Activated CD4-positive, alpha-beta T cell treated with anti-CD3 and anti-CD28 coated beads, Interleukin-2, Interleukin-4, amounts not matched to agents 100 ng/mL and 50 ng/mL, durations not matched to agents 16 hours and 8 hours (primary cell): ENCODE measurements around the gene GIGYF1.
A peak's percentile ranks its signal among the peaks of the same experiment; 100 is the strongest.
"Not testable (repeated sequence)": the region's sequence is repeated elsewhere in the genome, so short reads cannot be mapped to it uniquely, and the experiment has no call there.

Source experiments
- DNase-seq: peaks from one replicate; pipeline ENCODE4 v3.0.0-alpha.2; 2020; ENCODE audit warnings: low spot score

GIGYF1 gene, protein sequence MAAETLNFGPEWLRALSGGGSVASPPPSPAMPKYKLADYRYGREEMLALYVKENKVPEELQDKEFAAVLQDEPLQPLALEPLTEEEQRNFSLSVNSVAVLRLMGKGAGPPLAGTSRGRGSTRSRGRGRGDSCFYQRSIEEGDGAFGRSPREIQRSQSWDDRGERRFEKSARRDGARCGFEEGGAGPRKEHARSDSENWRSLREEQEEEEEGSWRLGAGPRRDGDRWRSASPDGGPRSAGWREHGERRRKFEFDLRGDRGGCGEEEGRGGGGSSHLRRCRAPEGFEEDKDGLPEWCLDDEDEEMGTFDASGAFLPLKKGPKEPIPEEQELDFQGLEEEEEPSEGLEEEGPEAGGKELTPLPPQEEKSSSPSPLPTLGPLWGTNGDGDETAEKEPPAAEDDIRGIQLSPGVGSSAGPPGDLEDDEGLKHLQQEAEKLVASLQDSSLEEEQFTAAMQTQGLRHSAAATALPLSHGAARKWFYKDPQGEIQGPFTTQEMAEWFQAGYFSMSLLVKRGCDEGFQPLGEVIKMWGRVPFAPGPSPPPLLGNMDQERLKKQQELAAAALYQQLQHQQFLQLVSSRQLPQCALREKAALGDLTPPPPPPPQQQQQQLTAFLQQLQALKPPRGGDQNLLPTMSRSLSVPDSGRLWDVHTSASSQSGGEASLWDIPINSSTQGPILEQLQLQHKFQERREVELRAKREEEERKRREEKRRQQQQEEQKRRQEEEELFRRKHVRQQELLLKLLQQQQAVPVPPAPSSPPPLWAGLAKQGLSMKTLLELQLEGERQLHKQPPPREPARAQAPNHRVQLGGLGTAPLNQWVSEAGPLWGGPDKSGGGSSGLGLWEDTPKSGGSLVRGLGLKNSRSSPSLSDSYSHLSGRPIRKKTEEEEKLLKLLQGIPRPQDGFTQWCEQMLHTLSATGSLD (N-terminal part only)

DNA sequence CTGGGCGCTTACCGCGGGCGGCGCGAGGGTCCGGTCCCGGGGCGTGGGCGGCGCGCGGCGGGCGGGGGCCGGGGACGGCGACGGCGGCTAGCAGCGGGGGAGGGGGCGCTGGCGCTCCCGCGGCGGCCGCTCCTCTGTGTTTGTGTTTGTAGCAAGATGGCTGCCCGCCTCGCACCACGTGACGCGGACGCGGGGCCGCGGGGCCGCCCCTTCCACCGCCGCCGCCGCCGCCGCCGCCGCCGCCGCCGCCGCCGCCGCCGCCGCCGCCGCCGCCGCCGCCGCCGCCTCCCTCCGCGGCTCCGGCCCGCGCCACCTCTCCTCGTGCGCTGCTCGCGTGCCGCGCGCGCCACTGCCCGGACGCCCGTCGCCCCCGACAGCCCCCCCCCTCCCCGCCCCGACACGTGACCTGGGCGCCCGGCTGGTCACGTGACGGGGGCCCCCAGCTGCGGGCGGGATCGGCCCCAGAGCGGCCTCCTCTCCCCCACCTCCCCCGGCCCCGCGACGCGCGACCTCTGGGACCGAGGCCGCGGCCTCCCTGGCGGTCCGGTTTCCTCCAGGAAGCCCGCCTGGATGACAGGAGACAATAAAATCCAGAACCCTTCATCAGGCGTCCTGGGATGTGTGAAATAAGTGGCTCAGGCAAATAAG is at the start of gene GIGYF1:
GIGYF1 (minus strand) TSS at position 153 of the 648 bp plus-strand sequence. CDS start 6,012 bp downstream, outside the sequence.
- DNase-seq, result peak; percentile 66

DNA sequence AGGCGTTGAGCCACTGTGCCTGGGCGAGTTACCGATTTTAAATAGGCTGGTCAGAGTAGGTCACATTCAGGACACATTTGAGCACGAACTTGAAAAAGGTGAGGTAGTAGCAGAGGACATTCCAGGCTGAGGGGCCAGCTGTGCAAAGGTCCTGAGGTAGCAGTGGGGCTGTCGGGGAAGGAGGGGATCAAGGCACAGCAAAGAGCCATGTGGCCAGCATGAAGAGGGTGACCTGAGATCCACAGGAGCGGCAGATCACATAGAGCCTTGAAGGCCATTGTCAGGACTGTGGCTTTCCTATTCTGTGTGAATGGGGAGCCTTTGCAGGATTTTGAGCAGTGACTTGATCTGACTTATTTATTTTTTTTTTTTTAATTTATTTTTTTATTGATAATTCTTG is 45.9 kb upstream of the GIGYF1 start:
- no peak for DNase-seq

DNA sequence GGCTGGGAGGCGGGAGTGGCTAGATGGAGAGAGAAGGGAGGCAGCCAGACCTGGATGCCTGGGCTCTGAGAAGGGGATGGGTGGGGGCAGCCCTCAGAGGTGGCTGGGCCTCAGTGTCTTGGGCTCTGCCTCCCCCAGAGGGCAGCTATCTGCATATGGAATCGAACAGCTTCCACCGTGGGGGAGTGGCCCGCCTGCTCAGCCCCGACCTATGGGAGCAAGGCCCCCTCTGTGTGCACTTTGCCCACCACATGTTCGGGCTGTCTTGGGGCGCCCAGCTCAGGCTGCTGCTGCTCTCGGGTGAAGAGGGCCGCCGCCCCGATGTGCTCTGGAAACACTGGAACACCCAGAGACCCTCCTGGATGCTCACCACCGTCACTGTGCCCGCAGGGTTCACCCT is 42.6 kb upstream of the GIGYF1 start:
- no peak for DNase-seq

DNA sequence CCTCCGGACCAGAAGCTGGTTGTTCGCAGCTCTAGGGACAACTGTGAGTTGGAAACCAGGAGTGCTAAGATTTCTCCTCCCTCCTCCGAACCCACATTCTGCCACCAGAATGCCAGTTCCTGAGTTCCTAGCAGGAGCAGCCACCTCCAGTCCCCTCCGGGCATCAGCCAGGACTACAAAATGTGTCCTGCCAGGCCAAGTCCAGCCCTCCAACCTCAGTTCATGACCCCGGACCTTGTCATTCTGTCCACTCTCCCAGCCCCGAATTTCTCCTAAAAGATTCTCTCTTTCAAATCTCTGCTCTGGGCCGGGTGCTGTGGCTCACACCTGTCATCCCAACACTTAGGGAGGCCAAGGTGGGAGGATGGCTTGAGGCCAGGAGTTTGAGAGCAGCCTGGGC is 41.7 kb upstream of the GIGYF1 start:
- DNase-seq, result no peak

DNA sequence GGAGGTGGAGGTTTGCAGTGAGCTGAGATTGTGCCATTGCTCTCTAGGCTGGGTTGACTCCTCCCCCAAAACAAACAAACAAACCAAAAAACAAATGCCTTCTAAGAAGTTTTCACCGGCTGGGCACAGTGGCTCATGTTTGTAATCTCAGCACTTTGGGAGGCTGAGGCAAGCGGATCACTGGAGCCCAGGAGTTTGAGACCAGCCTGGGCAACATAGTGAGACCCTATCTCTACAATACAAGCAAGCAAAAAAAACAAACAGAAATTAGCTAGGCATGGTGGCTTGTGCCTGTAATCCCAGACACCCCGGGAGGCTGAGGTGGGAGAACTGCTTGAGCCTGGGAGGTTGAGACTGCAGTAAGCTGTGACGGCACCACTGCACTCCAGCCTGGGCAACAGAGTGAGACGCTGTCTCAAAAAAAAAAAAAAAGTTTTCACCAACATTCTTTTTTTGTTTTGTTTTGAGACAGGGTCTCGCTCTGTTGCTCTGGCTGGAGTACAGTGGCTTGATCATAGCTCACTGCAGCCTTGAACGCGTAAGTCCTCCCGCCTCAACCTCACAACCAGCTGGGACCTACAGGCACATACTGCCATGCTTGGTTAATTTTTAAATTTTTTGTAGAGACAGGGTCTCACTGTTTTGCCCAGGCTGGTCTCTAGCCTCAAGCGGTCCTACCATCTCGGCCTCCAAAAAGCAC is 38.0 kb upstream of the GIGYF1 start:
- DNase-seq, result no peak

DNA sequence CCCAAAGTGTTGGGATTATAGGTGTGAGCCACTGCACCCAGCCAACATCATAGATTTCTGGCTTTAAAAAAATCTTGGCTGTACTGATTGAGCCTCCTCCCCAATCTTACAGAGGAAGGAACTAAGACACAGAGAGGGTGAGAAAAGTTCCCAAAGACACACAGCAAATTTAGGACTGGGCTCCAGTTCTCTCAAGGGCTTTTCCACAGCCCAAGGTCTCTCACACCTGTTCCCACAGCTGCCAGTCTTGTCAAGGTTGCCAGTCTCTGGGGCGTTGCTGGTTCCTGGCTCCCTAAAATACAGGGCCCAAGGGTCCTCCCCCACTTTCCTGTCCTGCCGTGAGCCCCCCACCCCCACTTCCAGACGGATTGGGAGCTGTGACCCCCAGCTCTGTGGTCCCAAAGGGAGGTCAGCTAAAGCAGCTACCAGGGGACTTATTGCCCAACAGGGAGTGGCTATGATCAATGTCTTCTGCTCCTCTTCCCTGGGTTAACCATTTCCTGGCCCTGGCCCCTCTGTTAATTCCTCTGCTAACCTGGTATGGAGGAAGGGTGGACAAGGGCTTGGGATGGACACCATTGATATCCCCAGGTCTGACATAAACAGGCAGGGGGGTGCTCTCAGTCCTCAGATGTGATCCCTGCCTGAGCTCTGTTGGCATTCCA is 36.2 kb upstream of the GIGYF1 start:
- DNase-seq, result no peak

DNA sequence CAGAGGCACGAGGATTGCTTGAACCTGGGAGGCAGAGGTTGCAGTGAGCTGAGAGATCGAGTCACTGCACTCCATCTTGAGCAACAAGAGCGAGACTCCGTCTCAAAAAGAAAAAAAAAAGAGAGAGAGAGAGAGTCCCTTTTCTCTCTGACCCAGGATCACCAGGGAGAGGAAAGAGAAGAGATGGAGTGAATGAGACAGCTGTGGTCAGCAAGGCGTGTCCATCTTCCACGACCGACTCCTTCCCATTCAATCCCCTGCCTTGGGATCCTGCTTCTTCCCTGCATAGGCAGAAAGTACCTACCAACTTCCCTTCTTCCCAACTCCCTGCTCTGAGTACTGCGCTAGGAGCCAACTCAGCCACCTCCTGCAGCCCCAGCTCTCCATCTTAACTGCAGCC is 34.1 kb upstream of the GIGYF1 start:
- DNase-seq, result no peak

DNA sequence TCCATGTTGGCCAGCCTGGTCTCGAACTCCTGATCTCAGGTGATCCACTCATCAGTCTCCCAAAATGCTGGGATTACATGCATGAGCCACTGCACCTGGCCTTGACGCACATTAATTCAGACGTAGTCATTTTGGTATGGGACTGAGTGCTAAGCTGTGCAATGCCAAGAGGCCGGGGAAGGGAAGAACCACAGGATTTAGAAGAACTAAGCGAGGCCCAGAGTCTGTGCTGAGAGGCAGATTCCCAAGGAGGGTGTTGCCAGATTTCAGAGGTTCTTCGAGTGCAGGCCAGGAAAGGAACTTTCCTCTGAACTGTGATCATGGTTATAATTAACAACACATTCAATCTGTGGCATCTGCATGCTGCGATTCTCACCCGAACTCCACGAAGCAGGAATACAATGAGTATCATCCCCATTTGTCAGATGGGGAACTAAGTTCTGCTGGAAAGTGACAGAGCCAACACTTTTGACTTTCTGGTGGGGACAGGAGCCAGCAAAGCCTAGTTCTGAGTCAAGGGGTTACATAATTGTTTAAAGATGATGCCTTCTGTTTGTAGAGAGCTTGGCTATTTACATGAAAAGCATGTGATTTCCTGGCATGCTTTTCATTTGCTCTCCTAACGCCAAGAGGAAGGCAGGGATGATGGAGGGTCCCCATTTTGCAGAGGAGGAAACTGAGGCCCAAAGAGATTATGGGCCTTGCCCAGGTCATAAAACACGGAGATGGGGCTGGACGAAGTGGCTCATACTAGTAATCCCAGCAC is 33.1 kb upstream of the GIGYF1 start:
- no peak for DNase-seq

DNA sequence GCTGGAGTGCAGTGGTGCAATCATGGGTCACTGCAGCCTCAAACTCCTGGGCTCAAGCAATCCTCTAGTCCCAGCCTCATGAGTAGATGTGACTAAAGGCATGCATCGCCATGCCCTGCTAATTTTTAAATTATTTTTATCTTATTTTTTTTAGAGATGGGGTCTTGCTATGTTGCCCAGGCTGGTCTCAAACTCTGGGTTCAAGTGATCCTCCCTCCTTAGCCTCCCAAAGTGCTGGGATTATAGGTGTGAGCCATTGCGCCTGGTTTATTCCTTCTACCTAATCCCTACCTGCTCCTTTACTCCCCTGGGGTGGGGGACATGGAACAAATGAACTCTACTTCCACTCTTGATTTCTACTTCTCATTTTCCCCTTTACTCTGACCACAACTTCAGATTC is 30.3 kb upstream of the GIGYF1 start:
- not testable (repeated sequence) for DNase-seq

DNA sequence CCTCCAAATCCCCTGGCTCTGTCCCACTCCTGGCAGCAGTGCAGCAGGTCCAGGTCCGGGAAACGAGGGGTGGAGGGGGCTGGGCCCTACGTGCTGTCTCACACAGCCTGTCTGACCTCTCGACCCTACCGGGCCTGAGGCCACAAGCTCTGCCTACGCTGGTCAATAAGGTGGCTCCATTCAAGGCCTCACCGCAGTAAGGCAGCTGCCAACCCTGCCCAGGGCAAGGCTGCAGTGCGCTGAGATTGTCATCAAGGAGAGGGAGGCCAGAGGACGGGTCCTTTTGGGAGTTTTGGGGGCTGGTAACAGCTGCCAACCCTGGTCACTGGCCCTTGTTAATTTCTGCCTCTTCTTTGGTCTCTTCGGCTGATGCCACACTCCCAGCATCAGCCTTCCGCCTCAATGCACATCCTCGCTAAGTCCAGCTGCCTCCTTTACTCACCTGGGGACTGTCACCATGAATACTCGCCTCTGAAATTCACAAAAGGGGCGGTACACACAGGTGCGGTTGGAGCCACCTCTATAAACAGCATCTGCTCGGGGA is 29.8 kb upstream of the GIGYF1 start:
- DNase-seq, result no peak

DNA sequence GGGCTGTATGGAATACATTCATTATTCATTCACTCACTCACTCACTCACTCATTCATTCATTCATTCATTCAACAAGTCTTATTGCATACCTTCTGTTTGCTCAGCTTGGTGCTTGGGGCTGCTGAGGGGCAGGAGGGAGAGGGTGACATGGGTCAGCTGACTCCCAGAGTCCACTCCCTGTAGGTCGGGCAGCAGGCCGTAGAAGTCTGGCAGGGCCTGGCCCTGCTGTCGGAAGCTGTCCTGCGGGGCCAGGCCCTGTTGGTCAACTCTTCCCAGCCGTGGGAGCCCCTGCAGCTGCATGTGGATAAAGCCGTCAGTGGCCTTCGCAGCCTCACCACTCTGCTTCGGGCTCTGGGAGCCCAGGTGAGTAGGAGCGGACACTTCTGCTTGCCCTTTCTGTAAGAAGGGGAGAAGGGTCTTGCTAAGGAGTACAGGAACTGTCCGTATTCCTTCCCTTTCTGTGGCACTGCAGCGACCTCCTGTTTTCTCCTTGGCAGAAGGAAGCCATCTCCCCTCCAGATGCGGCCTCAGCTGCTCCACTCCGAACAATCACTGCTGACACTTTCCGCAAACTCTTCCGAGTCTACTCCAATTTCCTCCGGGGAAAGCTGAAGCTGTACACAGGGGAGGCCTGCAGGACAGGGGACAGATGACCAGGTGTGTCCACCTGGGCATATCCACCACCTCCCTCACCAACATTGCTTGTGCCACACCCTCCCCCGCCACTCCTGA is 28.6 kb upstream of the GIGYF1 start:
- no peak for DNase-seq

DNA sequence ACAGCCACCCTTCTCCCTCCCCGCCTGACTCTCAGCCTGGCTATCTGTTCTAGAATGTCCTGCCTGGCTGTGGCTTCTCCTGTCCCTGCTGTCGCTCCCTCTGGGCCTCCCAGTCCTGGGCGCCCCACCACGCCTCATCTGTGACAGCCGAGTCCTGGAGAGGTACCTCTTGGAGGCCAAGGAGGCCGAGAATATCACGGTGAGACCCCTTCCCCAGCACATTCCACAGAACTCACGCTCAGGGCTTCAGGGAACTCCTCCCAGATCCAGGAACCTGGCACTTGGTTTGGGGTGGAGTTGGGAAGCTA is 27.4 kb upstream of the GIGYF1 start:
- no peak for DNase-seq

DNA sequence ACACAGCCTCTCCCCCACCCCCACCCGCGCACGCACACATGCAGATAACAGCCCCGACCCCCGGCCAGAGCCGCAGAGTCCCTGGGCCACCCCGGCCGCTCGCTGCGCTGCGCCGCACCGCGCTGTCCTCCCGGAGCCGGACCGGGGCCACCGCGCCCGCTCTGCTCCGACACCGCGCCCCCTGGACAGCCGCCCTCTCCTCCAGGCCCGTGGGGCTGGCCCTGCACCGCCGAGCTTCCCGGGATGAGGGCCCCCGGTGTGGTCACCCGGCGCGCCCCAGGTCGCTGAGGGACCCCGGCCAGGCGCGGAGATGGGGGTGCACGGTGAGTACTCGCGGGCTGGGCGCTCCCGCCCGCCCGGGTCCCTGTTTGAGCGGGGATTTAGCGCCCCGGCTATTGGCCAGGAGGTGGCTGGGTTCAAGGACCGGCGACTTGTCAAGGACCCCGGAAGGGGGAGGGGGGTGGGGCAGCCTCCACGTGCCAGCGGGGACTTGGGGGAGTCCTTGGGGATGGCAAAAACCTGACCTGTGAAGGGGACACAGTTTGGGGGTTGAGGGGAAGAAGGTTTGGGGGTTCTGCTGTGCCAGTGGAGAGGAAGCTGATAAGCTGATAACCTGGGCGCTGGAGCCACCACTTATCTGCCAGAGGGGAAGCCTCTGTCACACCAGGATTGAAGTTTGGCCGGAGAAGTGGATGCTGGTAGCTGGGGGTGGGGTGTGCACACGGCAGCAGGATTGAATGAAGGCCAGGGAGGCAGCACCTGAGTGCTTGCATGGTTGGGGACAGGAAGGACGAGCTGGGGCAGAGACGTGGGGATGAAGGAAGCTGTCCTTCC is 26.8 kb upstream of the GIGYF1 start:
- DNase-seq, result no peak

DNA sequence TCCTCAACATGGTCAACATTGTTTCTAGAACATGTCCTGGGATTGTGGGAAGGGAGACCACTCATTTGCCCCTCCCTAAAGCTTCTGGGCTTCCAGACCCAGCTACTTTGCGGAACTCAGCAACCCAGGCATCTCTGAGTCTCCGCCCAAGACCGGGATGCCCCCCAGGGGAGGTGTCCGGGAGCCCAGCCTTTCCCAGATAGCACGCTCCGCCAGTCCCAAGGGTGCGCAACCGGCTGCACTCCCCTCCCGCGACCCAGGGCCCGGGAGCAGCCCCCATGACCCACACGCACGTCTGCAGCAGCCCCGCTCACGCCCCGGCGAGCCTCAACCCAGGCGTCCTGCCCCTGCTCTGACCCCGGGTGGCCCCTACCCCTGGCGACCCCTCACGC is 26.2 kb upstream of the GIGYF1 start, which contains the start of gene EPO:
EPO (plus strand) TSS at position 190 of the 392 bp plus-strand sequence. CDS start 513 bp downstream, outside the sequence.
- no peak for DNase-seq

DNA sequence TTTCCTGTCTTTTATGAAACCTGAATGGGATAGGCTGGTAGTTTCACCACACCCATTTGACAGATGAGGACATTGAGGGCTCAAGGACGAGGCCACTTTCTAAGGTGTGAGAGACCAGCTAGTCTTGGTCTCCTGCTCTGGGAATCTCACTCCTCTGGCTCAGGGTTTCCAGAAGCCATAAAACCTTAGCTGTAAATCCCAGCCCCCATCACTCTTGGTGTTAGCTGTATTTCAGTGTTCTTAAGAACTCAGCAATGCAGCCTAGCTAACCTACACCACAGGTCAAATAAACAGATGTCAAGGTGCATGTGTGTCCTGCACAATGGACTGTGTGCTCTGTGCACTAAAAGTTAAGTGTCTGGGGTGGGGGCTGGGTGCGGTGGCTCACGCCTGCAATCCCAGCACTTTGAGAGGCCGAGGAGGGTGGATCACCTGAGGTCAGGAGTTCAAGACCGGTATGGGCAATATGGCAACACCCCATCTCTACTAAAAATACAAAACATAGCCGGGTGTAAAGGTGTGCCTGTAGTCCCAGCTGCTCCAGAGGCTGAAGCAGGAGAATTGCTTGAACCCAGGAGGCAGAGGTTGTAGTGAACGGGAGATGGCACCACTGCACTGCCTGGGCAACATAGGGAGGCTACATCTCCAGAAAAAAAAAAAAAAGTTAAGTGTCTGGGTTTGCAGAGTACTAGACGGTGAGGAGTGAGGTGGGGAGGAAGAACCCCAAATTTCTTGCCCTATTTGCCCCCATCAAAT is 25.7 kb upstream of the GIGYF1 start:
- no peak for DNase-seq

DNA sequence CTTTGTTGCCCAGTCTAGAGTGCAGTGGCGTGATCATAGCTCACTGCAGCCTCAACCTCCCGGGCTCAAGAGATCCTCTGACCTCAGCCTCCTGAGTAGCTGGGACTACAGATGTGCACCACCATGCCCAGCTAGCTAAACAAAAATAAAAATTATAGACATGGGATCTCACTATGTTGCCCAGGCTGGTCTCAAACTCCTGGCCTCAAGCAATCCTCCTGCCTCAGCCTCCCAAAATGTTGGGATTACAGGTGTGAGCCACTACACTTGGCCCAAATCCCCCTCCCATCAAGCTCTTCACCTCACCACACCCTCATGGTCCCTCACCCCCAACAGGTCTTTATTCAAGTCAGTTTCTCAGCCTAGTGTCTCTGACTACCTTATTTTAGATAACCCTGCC is 23.0 kb upstream of the GIGYF1 start:
- DNase-seq, result not testable (repeated sequence)

DNA sequence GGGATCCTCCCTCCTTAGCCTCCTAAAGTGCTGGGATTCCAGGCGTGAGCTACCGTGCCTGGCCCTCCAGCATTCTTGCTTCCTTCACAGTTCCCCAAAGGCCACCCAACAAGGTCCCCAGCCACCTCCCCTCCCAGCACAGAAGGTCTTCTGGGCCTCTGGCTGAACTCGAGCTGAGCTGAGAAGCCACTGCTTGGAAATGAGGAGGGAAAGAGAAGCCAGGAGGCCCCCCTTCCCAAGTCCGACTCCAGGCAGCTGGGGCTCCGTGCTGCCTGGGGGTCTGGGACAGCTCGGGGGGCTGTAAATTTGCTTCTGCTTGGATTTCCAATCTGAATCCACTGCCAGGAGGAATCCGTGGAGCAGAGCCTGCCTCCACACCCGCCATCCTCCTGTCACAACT is 20.7 kb upstream of the GIGYF1 start:
- DNase-seq, result no peak

DNA sequence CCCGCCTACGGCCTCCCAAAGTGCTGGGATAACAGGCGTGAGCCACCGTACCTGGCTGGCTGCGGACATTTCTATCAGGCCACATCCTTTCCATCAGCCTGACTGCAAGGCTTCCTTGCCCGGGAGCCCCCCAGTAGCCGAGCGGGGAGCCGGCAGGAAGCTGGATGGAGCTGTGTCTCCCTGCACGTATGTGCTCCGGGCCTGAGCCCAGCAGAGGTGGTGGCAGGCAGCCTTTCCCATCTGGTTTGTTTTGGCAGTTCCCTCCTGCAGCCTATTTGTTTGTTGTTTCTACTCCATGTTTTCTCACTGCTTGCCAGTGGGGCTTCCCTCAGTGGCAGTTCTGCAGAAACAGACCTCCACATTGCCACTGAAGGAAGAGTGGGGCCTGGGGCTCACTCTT is 17.3 kb upstream of the GIGYF1 start:
- no peak for DNase-seq
